ENCODE measurements around the gene NCAPD2.
A peak's percentile ranks its signal among the peaks of the same experiment; 100 is the strongest.

NCAPD2 gene

GRCh38 chr12:6493497-6494257, at the start of gene NCAPD2:
NCAPD2 (plus strand) TSS chr12:6494102; CDS start chr12:6495099, 997 bp downstream.
- DNase-seq (ENCODE audit: low read depth in 2 of 2): peak; percentile 87 to 92

GRCh38 chr12:6444704-6445688, 48.9 kb upstream of the NCAPD2 start, which contains the start of gene CD27:
CD27 (plus strand) TSS chr12:6444955; CDS start chr12:6445096, 141 bp downstream.
- no peak for DNase-seq (ENCODE audit: low read depth in 2 of 2)

DNA sequence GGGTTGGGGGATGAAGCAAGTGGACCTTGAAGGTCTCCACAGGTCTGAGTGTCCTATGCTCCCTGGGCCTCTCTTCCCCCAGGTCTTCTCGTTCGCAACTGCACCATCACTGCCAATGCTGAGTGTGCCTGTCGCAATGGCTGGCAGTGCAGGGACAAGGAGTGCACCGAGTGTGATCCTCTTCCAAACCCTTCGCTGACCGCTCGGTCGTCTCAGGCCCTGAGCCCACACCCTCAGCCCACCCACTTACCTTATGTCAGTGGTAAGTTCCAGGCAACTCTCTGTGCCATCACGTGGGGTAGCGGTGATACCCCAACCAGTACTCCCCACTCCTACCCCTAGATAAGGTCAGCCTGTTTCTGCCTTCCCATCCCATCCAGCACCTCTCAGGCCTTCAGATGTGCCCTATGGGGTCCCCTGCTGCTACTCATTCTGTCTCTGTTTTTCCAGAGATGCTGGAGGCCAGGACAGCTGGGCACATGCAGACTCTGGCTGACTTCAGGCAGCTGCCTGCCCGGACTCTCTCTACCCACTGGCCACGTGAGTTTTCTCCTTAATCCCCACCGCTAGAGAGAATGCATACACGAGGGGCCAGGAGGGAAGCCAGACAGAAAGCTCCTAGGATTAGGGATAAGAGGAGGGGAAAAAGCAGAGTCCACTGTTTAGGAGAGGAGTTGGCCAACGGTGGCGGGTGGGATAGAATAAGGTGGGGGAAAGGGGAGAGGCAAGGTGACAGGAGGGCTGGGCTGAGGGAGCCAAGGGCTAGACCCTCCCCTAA, 43.6 kb upstream of the NCAPD2 start:
- no peak for DNase-seq (ENCODE audit: low read depth in 2 of 2)

GRCh38 chr12:6450869-6451347, 43.0 kb upstream of the NCAPD2 start:
- no peak for DNase-seq (ENCODE audit: low read depth in 2 of 2)

DNA sequence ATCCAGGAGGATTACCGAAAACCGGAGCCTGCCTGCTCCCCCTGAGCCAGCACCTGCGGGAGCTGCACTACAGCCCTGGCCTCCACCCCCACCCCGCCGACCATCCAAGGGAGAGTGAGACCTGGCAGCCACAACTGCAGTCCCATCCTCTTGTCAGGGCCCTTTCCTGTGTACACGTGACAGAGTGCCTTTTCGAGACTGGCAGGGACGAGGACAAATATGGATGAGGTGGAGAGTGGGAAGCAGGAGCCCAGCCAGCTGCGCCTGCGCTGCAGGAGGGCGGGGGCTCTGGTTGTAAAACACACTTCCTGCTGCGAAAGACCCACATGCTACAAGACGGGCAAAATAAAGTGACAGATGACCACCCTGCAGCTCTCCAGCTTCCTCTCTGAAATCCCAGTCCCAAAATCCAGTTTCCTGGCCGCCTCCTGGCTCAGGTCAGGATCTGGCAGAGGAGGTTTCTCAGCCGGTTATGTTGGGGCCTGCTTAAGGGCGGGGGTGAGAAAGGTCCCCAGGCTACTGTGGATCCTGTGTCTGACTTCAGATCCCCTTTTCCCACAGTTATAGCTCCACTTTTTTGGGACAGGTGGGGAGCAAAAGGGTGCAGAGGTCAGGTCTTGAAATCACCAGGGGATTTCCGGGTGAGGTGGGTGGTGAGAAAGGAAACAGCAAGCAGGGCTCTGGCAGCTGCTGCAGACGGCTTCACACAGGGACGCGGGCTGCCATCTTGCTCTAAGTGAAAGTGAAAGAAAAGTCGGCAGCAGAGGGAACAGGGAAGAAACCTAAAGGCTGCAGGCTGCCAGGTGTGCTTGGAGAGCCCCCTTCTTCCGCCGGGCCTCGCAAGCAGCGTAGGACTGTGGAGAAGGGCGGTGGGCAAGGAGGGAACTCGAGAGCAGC, 42.3 kb upstream of the NCAPD2 start, which contains the start of gene TAPBPL:
Gene TAPBPL, plus strand, starts transcription at position 695 of the 897 bp plus-strand sequence. CDS start 207 bp downstream, outside the sequence.
- peak; percentile 60 to 62 for DNase-seq (ENCODE audit: low read depth in 2 of 2)

GRCh38 chr12:6452245-6452943, 41.5 kb upstream of the NCAPD2 start:
- DNase-seq (ENCODE audit: low read depth in 2 of 2): no peak

GRCh38 chr12:6452944-6453630, 40.8 kb upstream of the NCAPD2 start:
- no peak for DNase-seq (ENCODE audit: low read depth in 2 of 2)

DNA sequence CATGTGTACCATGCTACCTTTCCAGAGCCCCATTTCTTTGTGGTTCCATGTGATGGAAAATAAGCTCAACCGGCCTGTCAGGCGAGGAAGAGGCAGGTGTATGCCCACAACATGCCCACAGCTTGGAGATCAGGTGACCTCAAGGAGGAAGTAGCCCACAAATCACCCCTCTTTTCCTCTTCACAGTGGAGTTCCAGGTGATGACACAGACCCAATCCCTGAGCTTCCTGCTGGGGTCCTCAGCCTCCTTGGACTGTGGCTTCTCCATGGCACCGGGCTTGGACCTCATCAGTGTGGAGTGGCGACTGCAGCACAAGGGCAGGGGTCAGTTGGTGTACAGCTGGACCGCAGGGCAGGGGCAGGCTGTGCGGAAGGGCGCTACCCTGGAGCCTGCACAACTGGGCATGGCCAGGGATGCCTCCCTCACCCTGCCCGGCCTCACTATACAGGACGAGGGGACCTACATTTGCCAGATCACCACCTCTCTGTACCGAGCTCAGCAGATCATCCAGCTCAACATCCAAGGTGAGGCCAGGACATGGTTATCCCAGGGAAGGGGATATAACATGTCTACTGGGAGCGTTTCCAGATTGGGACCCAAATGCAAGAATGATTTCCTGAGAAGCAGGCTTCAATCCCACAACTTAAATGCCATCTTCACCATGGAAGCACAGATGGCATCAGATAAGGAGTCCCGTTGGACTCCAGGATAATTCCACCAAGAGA, 36.5 kb upstream of the NCAPD2 start:
- DNase-seq (ENCODE audit: low read depth in 2 of 2): no peak

DNA sequence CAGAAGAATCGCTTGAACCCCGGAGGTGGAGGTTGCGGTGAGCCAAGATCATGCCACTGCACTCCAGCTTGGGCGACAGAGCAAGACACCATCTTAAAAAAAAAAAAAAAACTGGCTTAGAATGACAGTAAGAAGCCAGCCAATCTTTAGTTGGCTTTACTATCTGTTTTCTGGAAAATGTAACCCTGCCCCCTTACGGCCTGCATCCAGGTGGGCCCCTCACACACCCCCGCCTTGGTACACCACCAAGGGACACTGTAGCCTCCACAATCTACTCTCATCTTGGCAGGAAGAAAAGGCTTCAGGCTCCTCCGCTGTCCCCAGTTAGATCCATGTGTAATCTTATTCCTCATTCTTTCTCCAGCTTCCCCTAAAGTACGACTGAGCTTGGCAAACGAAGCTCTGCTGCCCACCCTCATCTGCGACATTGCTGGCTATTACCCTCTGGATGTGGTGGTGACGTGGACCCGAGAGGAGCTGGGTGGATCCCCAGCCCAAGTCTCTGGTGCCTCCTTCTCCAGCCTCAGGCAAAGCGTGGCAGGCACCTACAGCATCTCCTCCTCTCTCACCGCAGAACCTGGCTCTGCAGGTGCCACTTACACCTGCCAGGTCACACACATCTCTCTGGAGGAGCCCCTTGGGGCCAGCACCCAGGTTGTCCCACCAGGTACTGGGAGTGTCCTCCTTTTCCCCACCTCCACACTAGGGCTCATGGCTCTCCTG, 35.5 kb upstream of the NCAPD2 start:
- no peak for DNase-seq (ENCODE audit: low read depth in 2 of 2)

GRCh38 chr12:6459004-6459337, 34.9 kb upstream of the NCAPD2 start:
- no peak for DNase-seq (ENCODE audit: low read depth in 2 of 2)

- DNase-seq (ENCODE audit: low read depth in 2 of 2): peak in 1 of 2 donors; percentile 41
Measured at GRCh38 chr12:6460751-6461371, 33.0 kb upstream of the NCAPD2 start.

DNA sequence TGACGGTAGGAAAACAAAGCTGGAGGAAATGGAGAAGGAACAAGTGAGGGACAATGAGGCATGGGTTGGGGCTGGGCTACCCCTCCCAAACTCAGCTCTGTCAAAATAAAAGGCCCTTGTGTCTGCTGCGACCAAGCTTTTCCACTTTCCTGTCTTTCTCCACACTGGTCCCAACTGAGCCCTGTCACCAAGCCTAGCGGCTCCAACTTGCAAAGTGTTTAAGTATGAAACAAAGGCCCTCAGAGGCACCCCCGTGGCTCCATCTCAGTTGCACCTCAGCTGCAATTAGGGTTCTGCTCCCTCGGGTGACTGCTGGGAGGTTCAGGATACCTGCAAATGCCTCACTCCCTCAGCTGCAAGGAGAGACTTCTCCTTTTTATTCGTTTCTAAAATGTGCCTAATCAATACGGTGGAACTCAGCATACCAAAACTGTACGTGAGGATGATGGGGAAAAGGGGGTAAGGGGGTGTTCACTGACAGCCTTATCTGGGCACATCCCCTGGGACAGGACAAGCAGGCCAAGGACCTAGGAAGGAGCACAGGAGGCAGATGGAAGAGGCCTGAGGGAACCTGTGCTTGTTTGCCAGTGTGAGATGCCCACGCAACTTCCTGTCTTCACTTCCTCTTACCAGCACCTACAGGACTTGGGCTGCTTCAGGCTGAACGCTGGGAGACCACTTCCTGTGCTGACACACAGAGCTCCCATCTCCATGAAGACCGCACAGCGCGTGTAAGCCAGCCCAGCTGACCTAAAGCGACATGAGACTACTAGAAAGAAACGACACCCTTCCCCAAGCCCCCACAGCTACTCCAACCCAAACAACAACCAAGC, 32.3 kb upstream of the NCAPD2 start:
- DNase-seq (ENCODE audit: low read depth in 2 of 2): peak; percentile 59 to 66

GRCh38 chr12:6462234-6462995, 31.5 kb upstream of the NCAPD2 start:
- no peak for DNase-seq (ENCODE audit: low read depth in 2 of 2)

GRCh38 chr12:6463216-6463615, 30.7 kb upstream of the NCAPD2 start:
- DNase-seq (ENCODE audit: low read depth in 2 of 2): no peak

GRCh38 chr12:6463858-6464257, 30.0 kb upstream of the NCAPD2 start:
- DNase-seq (ENCODE audit: low read depth in 2 of 2): no peak

DNA sequence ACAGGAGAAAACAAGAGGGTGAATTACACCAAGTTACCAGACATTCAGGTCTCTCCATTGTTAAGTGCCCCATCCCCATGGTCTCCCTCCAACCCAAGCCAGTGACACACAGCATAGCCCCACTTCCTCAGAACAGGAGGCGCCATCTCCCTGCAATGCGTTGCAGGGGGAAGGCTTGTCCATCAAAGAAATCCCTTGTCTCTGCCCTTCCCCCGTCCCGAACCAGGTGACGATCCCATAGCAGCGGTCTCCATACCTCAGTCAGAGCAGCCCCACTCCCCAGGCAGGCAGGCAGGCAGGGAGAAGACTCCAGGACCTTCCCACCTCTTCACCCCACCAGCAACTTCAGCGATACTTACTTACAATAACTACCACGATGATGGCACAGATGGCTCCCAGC, 29.4 kb upstream of the NCAPD2 start:
- no peak for DNase-seq (ENCODE audit: low read depth in 2 of 2)
